NCI-H146 treated with DMSO at 0.1 percent for 48 hours (cell line): ENCODE results near the gene ZNRF1.
"Not testable (repeated sequence)": the region's sequence is repeated elsewhere in the genome, so short reads cannot be mapped to it uniquely, and the experiment has no call there.

ENCODE experiments used
- DNase-seq: peaks from one replicate; lab custom pipeline; 2025; ENCODE audit not compliant: unreplicated experiment; lab: John Stamatoyannopoulos, UW

ZNRF1 gene

GRCh38 chr16:75026239-75026891, 27.5 kb downstream of the ZNRF1 start:
- not testable (repeated sequence) for DNase-seq

DNA sequence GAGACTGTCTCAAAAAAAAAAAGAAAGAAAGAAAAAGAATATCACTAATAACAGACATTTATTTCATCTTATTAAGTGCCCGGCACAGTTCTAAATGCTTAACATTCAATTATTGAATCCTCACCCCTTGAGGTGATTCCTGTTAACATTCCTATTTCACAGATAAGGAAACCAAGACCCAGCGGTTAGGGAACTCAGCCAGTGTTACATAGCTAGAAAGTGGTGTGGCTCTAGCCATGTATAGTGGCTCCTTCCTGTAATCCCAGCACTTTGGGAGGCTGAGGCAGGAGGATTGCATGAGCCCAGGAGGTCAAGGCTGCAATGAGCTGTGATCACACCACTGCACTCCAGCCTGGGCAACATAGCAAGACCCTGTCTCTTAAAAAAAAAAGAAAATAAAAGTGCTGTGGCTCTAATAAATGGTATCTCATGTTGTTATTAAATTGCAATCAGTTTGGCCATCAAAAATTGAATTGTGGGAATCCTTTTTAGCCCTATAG, 28.1 kb downstream of the ZNRF1 start:
- no peak for DNase-seq

- no peak for DNase-seq
Observed at GRCh38 chr16:75027520-75028300, 28.9 kb downstream of the ZNRF1 start.

- no peak for DNase-seq
Observed at GRCh38 chr16:75028544-75029135, 29.8 kb downstream of the ZNRF1 start.

DNA sequence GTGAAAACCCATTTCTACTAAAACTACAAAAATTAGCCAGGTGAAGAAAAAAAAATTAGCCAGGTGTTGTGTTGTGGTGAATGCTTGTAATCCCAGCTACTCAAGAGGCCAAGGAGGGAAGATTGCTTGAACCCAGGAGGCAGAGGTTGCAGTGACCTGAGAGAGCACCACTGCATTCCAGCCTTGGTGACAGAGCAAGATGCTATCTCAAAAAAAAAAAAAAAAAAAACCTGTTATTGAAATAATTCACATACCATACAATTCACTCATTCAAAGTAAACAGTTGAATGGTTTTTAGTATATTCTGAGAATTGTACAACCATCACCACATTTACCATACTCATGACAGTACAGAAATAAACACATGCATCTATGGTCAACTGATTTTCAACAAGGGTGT, 31.0 kb downstream of the ZNRF1 start:
- DNase-seq = no peak

DNA sequence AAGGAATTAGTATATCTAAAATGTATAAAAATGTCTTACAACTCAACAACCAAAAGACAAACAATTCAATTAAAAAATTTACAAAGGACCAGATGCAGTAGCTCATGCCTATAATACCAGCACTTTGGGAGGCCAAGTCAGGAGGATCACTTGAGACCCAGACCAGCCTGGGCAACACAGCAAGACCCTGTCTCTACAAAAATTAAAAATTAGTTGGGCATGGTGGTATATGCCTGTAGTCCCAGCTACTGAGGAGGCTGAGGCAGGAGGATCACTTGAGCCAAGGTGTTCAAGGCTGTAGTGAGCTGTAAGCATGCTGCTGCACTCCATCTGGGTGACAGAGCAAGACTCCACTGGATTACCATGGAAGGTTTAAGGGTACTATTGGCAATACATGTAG, 33.8 kb downstream of the ZNRF1 start:
- DNase-seq = no peak

- no peak for DNase-seq
Observed at GRCh38 chr16:75035410-75035968, 36.7 kb downstream of the ZNRF1 start.

DNA sequence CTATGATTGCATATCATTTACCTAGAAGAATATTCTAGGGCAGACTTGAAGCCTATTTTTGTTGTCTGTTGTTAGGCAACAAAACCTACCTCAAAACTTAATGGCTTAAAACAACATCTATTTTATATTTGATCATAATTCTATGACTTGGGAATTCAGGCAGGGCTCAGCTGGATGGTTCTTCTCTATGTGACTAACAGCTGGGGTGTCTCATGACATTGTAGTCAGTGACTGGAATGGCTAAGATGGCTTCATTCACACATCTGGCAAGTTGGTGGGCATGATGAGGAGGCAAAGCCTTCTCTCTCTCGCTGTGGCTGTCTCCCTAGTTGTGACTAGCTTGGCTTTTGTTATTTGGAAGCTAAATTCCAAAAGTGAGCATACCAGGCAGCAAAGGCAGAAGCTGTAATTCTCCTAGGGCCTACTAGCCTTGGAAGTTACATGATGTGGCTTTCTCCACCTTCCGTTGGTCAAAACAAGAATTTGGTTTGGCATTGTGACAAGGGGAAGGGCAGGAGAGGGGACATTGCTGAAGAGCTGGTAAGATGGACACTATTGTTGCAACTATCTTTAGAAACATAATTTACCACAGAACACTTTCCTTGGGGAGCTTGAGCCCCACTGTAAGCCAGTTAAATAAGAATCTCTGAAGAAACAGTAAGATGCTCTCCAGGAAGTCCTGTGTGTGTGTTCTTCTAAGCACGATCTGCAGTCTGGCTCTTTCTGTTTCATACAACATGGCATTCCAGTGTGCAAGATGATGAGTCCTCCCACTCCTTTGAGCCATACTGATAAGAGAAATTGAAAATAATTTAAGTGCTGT, 39.4 kb downstream of the ZNRF1 start:
- DNase-seq = no peak

GRCh38 chr16:75039941-75040340, 41.1 kb downstream of the ZNRF1 start:
- DNase-seq = no peak

GRCh38 chr16:75042426-75043174, 43.8 kb downstream of the ZNRF1 start:
- no peak for DNase-seq

GRCh38 chr16:75043175-75043895, 44.5 kb downstream of the ZNRF1 start:
- no peak for DNase-seq

- DNase-seq = no peak
Observed at GRCh38 chr16:75044800-75045361, 46.1 kb downstream of the ZNRF1 start.

DNA sequence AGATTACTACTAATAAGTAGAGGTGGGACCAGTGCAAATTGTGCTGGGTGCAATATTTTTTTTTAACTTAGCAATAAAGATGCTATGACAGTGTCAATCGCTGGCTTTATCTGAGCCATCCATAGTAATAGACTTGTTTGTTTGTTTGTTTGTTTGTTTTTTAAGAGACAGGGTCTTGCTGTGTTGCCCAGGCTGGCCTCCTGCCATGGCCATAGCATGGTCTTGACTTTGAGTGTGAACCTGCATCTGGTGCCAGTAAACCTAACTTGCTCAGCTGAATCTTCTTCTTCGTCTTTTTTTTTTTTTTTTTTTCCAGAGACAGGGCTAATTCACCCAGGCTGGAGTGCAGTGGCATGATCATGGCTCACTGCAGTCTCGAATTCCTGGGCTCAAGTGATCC, 46.6 kb downstream of the ZNRF1 start:
- no peak for DNase-seq

DNA sequence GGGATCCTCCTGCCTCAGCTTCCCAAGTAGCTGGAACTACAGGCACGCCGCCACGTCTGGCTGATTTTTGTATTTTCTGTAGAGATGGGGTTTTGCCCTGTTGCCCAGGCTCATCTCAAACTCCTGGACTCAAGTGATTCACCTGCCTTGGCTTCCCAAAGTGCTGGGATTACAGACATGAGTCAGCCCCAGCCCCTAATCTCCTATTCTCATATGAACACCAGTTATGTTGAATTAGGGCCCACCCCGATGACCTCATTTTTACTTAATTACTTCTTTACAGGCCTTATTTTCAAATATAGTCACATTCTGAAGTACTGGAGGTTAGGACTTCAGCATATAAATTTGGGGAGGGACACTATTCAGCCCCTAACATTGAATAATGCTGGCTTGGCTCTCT, 49.2 kb downstream of the ZNRF1 start:
- DNase-seq = no peak

- no peak for DNase-seq
Observed at GRCh38 chr16:75048530-75048929, 49.7 kb downstream of the ZNRF1 start.

GRCh38 chr16:75052481-75053202, 53.8 kb downstream of the ZNRF1 start:
- no peak for DNase-seq

GRCh38 chr16:75053791-75054555, 55.1 kb downstream of the ZNRF1 start:
- peak; percentile 47 for DNase-seq

GRCh38 chr16:75054556-75054947, 55.7 kb downstream of the ZNRF1 start:
- DNase-seq = no peak
